WTC11 (cell line): ENCODE measurements around the gene HES3. TPM values are rescaled to one million over a fixed set of nuclear protein-coding genes. Genes with fewer than 3 reads are reported as not detected.

Experiments used
- ATAC-seq: fragments of 200-7000 bp; cut with Tn5 transposase; 2 replicates; pipeline ENCODE4 v1.10.0; 2021; ENCODE audit warnings: mild to moderate bottlenecking, moderate library complexity
- CTCF ChIA-PET: fragments of 300-600 bp; sonication (Branson Sonifier 250); formaldehyde crosslinking; loops from one replicate; lab custom pipeline; 2021; ENCODE audit warnings: antibody characterized with exemption; lab: Charles Lee
- POLR2A ChIA-PET: fragments of 350-600 bp; sonication (Branson Sonifier 250); formaldehyde crosslinking; loops from one replicate; lab custom pipeline; 2021; ENCODE audit warnings: antibody characterized with exemption; lab: Charles Lee
- DNase-seq: peaks from one replicate; pipeline ENCODE4 v3.0.0; 2021; ENCODE audit warnings: low spot score
- H3K27ac Mint-ChIP-seq: 2 replicates; pipeline ENCODE4 v1.8.0; 2021; ENCODE audit warnings: mixed read lengths
- H3K27me3 Mint-ChIP-seq: 2 replicates; pipeline ENCODE4 v1.8.0; 2021; ENCODE audit warnings: low read depth, mild to moderate bottlenecking, moderate library complexity, mixed read lengths
- H3K36me3 Mint-ChIP-seq: 2 replicates; pipeline ENCODE4 v1.8.0; 2021; ENCODE audit warnings: mixed read lengths
- H3K4me1 Mint-ChIP-seq: 2 replicates; pipeline ENCODE4 v1.8.0; 2022; ENCODE audit warnings: mixed read lengths
- H3K4me3 Mint-ChIP-seq: 2 replicates; pipeline ENCODE4 v1.8.0; 2021; ENCODE audit warnings: mild to moderate bottlenecking, moderate library complexity, mixed read lengths
- H3K9me3 Mint-ChIP-seq: 2 replicates; pipeline ENCODE4 v1.8.0; 2021; ENCODE audit warnings: mixed read lengths
- ARID4B ChIP-seq: sonication (generic); formaldehyde crosslinking; IDR thresholded peaks from 2 replicates; pipeline ENCODE4 v1.8.0; 2023; ENCODE audit warnings: missing genetic modification reagents, mild to moderate bottlenecking, borderline replicate concordance
- ATF6 ChIP-seq: sonication (generic); formaldehyde crosslinking; IDR thresholded peaks from 2 replicates; pipeline ENCODE4 v1.8.1; 2023; ENCODE audit warnings: mild to moderate bottlenecking, missing genetic modification reagents
- CDX4 ChIP-seq: fragments of 250-450 bp; sonication (Bioruptor Pico); IDR thresholded peaks from 2 replicates; pipeline ENCODE4 v1.9.0; 2021; ENCODE audit warnings: moderate library complexity, mild to moderate bottlenecking, inconsistent platforms, borderline replicate concordance
- CREB1 ChIP-seq: sonication (generic); formaldehyde crosslinking; IDR thresholded peaks from 2 replicates; pipeline ENCODE4 v1.8.0; 2023; ENCODE audit warnings: mild to moderate bottlenecking, missing genetic modification reagents
- ELF4 ChIP-seq: sonication (generic); formaldehyde crosslinking; IDR thresholded peaks from 2 replicates; pipeline ENCODE4 v1.8.1; 2022; ENCODE audit warnings: low read depth, mild to moderate bottlenecking, moderate library complexity, missing genetic modification reagents
- FOXK1 ChIP-seq: sonication (generic); formaldehyde crosslinking; IDR thresholded peaks from 2 replicates; pipeline ENCODE4 v1.8.0; 2022; ENCODE audit warnings: mild to moderate bottlenecking, moderate library complexity, missing genetic modification reagents
- GABPB1 ChIP-seq: sonication (generic); formaldehyde crosslinking; IDR thresholded peaks from 2 replicates; pipeline ENCODE4 v1.8.1; 2023; ENCODE audit warnings: mild to moderate bottlenecking, missing genetic modification reagents
- HMGA2 ChIP-seq: fragments of 250-450 bp; sonication (Bioruptor Pico); IDR thresholded peaks from 2 replicates; pipeline ENCODE4 v1.4.0; 2021; ENCODE audit warnings: mild to moderate bottlenecking, moderate library complexity
- MLX ChIP-seq: sonication (generic); formaldehyde crosslinking; IDR thresholded peaks from 2 replicates; pipeline ENCODE4 v1.8.1; 2023; ENCODE audit warnings: mild to moderate bottlenecking, missing genetic modification reagents, moderate library complexity
- MYBL2 ChIP-seq: sonication (generic); formaldehyde crosslinking; IDR thresholded peaks from 2 replicates; pipeline ENCODE4 v1.8.1; 2023; ENCODE audit warnings: mild to moderate bottlenecking, moderate library complexity, missing genetic modification reagents
- NFE2L1 ChIP-seq: sonication (generic); formaldehyde crosslinking; IDR thresholded peaks from 2 replicates; pipeline ENCODE4 v1.8.1; 2023; ENCODE audit warnings: missing genetic modification reagents
- NFYB ChIP-seq: sonication (generic); formaldehyde crosslinking; conservative IDR thresholded peaks from 2 replicates; pipeline ENCODE4 v1.8.0; 2022; ENCODE audit warnings: low read depth, missing genetic modification reagents
- NR3C1 ChIP-seq: sonication (generic); formaldehyde crosslinking; conservative IDR thresholded peaks from 2 replicates; pipeline ENCODE4 v1.8.1; 2023; ENCODE audit warnings: low read depth, mild to moderate bottlenecking, missing genetic modification reagents
- PREB ChIP-seq: sonication (generic); formaldehyde crosslinking; IDR thresholded peaks from 2 replicates; pipeline ENCODE4 v1.8.1; 2022; ENCODE audit warnings: mild to moderate bottlenecking, missing genetic modification reagents, moderate library complexity, borderline replicate concordance
- PRRX2 ChIP-seq: fragments of 250-450 bp; sonication (Bioruptor Pico); IDR thresholded peaks from 2 replicates; pipeline ENCODE4 v1.8.0; 2021; ENCODE audit warnings: mild to moderate bottlenecking
- TEAD4 ChIP-seq: sonication (generic); formaldehyde crosslinking; IDR thresholded peaks from 2 replicates; pipeline ENCODE4 v1.8.0; 2022; ENCODE audit warnings: mild to moderate bottlenecking, missing genetic modification reagents
- TP53 ChIP-seq: sonication (generic); formaldehyde crosslinking; IDR thresholded peaks from 2 replicates; pipeline ENCODE4 v1.8.1; 2023; ENCODE audit warnings: mild to moderate bottlenecking, missing genetic modification reagents
- ZNF219 ChIP-seq: sonication (generic); formaldehyde crosslinking; IDR thresholded peaks from 2 replicates; pipeline ENCODE4 v1.8.0; 2023; ENCODE audit warnings: missing genetic modification reagents, mild to moderate bottlenecking, borderline replicate concordance
- ZNF263 ChIP-seq: sonication (generic); formaldehyde crosslinking; IDR thresholded peaks from 2 replicates; pipeline ENCODE4 v1.8.1; 2022; ENCODE audit warnings: low read depth, mild to moderate bottlenecking, moderate library complexity, missing genetic modification reagents
- ZNF671 ChIP-seq: fragments of 250-450 bp; sonication (Bioruptor Pico); IDR thresholded peaks from 2 replicates; pipeline ENCODE4 v1.8.0; 2021; ENCODE audit warnings: mild to moderate bottlenecking
- total RNA-seq: library from RNA; stranded (reverse); gene quantifications from 3 replicates; pipeline ENCODE4 v1.2.3, GENCODE V29; 2021

The HES3 gene
- total RNA-seq, 1 experiment from 2014 or later = 74.7 TPM

GRCh38 chr1:6276811-6277555, 33.0 kb downstream of the HES3 start (continued):
- TF ChIP-seq MLX (CRISPR knock-in tag) = no peak
- TF ChIP-seq, all 79 proteins: peak for 0

- Mint-ChIP-seq H3K4me1 (peaks cover 19% of the 10 kb centered on the region), H3K27ac (peak overlapping the region; percentile 74), H3K9me3 (no peaks in the 10 kb centered on the region), H3K4me3 (no peak overlapping the region), H3K36me3 (no peaks in the 10 kb centered on the region), H3K27me3 (no peaks in the 10 kb centered on the region)
- POLR2A ChIA-PET = no interaction called here
- no peak for TF ChIP-seq FOXK1 (CRISPR knock-in tag)
- TF ChIP-seq ZNF219 (CRISPR knock-in tag) = no peak
- no peak for TF ChIP-seq TEAD4
- TF ChIP-seq NR3C1 (CRISPR knock-in tag) = no peak
- no peak for TF ChIP-seq GABPB1 (CRISPR knock-in tag)
- TF ChIP-seq ZNF263 (CRISPR knock-in tag) = no peak
- TF ChIP-seq MLX (CRISPR knock-in tag) = no peak
- TF ChIP-seq ELF4 = no peak
- no peak for TF ChIP-seq PRRX2 (CRISPR knock-in tag)
- no peak for TF ChIP-seq NFE2L1 (CRISPR knock-in tag)
- no peak for TF ChIP-seq CDX4
- no peak for ATAC-seq
- CTCF ChIA-PET = interaction anchor here (0.7 to 1.4 kb wide), 5 partner anchors 10 to 145 kb away, joined by 3 to 5 read pairs (median 4); partner anchors contain the start of gene GPR153
- DNase-seq = no peak
Observed at GRCh38 chr1:6278263-6278662, 34.3 kb downstream of the HES3 start.

- Mint-ChIP-seq H3K36me3 (no peaks in the 10 kb centered on the region), H3K4me1 (peaks cover 14% of the 10 kb centered on the region), H3K4me3 (no peak overlapping the region), H3K9me3 (no peaks in the 10 kb centered on the region), H3K27me3 (no peaks in the 10 kb centered on the region), H3K27ac (peak overlapping the region; percentile 74)
- DNase-seq (no peak), ATAC-seq (no peak)
- CTCF ChIA-PET = interaction anchor here (0.7 to 2.0 kb wide), 8 partner anchors 11 to 74 kb away, joined by 3 to 11 read pairs (median 3); partner anchors contain the start of gene GPR153
- POLR2A ChIA-PET = no interaction called here
- TF ChIP-seq PREB (CRISPR knock-in tag) (no peak), ATF6 (CRISPR knock-in tag) (no peak), NFE2L1 (CRISPR knock-in tag) (no peak), MYBL2 (CRISPR knock-in tag) (no peak), ARID4B (CRISPR knock-in tag) (no peak), TP53 (CRISPR knock-in tag) (no peak), NFYB (CRISPR knock-in tag) (no peak), CDX4 (no peak), HMGA2 (CRISPR knock-in tag) (no peak), CREB1 (CRISPR knock-in tag) (no peak), ZNF671 (CRISPR knock-in tag) (no peak)
Observed at GRCh38 chr1:6279066-6279465, 35.1 kb downstream of the HES3 start.
